ENCODE measurements around the gene ANKRD66.

The ANKRD66 gene

DNA sequence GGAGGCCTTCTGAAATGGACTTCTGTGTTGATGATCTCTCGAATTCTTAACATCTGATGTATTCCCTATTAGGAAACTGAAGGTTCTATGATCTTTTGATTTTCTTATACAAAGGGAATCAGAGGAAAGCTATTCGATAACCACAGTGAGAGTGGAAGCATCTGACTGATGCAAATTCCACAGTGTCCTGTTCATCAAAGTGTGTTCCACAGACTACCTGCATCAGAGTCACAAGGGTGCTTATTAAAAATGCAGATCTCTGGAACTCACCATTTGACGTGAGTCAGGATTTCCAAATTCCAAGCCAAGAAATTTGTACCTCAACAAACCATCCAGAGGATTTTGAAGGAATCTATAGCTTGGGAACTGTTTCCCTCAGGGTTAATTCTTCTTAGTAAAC is 42.1 kb downstream of the ANKRD66 start:
- TF ChIP-seq, protein P1, sequence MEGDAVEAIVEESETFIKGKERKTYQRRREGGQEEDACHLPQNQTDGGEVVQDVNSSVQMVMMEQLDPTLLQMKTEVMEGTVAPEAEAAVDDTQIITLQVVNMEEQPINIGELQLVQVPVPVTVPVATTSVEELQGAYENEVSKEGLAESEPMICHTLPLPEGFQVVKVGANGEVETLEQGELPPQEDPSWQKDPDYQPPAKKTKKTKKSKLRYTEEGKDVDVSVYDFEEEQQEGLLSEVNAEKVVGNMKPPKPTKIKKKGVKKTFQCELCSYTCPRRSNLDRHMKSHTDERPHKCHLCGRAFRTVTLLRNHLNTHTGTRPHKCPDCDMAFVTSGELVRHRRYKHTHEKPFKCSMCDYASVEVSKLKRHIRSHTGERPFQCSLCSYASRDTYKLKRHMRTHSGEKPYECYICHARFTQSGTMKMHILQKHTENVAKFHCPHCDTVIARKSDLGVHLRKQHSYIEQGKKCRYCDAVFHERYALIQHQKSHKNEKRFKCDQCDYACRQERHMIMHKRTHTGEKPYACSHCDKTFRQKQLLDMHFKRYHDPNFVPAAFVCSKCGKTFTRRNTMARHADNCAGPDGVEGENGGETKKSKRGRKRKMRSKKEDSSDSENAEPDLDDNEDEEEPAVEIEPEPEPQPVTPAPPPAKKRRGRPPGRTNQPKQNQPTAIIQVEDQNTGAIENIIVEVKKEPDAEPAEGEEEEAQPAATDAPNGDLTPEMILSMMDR (IDR thresholded peaks at IDR 0.05; ENCODE audit: control extremely low read depth, extremely low read depth, low read depth, missing control alignments): no peak
- ChIA-PET POLR2A (no interaction called here), CTCF (no interaction called here)
- no peak for DNase-seq (ENCODE audit: extremely low spot score)

DNA sequence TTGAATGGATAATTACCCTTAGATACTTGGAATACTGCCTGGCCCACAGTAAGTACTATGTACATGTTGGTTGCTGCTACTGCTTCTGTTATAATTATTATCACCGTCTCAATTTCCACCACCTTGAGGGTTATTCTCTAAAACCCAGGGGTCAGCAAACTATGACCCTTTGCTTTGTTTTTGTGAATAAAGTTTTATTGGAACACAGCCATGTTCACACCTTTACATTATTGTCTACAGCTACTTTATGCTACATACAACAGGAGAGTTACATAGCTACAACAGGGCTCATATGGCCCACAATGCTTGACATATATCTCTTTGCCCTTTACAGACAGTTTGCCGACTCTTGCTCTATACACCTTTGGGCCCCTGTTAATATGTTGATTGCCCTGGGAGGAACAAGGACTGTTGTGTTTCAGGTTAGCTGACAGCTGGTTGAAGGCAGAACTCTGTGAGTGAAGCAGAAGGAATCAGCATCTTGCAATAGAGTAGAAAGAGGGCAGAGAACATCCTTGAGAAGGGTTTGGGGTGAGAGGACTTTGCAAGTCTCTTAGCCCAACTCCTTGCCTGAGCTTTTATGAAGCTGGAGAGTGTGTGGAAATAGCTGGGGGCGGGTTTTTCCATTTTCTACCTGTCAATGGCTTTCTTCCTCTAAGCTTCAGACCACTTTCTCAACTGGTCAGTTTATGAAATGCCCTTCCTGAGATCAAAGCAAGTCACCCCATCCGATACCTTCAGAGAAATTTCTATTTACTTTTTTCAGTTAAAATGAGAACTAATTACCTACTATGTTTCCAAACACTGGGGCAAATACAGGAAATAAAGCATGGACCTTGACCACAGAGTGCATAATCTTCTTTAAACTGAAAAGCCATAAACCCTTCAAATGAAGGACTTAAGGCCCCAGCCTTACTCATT is 43.0 kb downstream of the ANKRD66 start:
- no peak for DNase-seq (ENCODE audit: extremely low spot score)
- TF ChIP-seq, protein P1 (IDR thresholded peaks at IDR 0.05; ENCODE audit: control extremely low read depth, extremely low read depth, low read depth, missing control alignments): no peak
- ChIA-PET CTCF (no interaction called here), POLR2A (no interaction called here)

DNA sequence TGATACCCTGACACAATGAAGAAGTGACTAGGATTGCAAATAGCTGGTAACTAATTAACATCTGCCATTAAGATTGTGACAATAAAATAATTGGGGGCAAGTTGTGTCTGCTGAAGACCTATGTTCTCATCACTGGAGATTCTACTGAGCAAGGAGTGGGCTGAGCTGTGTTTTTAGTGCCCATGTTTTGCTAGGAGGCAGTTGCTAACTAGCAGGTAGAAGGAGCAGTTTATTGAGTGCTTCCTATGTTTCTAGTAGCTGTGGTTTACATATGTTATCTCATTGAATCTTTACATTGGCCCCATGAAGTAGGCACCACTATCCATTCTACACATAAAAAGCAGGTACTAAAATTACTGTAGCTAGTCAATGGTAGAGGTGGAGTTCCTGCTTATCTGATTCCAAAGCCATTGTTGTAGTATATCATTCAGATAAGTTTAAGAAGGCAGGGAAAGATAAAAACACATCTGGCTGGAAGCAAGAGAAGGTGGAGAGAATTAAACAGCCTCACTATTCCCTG is 43.7 kb downstream of the ANKRD66 start:
- POLR2A ChIA-PET: no interaction called here
- DNase-seq (ENCODE audit: extremely low spot score): no peak
- CTCF ChIA-PET: no interaction called here
- TF ChIP-seq, protein P1 (IDR thresholded peaks at IDR 0.05; ENCODE audit: control extremely low read depth, extremely low read depth, low read depth, missing control alignments): no peak

DNA sequence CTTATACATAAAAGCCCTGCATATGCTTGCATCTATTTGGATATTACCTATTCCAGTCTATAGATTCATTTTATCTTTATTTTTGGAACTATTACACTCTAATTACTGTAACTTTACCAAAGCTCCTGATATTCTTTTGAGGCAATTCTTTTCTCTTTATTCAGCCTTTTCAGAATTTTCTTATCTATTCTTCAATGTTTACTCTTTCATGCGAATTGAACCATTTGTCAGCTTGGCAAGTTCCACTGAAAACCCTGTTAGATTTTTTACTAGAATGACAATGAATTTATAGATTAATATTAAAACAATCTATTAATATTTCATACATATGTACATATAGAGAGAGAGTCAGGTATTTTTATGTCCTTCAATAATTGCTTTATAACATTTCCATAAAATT is 45.9 kb downstream of the ANKRD66 start:
- ChIA-PET CTCF (interaction anchor here (0.6 kb wide), 1 partner anchor 45 kb away, joined by 3 read pairs; no protein-coding TSS in a partner anchor), POLR2A (no interaction called here)
- DNase-seq (ENCODE audit: extremely low spot score): no peak
- TF ChIP-seq, protein P1 (IDR thresholded peaks at IDR 0.05; ENCODE audit: control extremely low read depth, extremely low read depth, low read depth, missing control alignments): no peak

DNA sequence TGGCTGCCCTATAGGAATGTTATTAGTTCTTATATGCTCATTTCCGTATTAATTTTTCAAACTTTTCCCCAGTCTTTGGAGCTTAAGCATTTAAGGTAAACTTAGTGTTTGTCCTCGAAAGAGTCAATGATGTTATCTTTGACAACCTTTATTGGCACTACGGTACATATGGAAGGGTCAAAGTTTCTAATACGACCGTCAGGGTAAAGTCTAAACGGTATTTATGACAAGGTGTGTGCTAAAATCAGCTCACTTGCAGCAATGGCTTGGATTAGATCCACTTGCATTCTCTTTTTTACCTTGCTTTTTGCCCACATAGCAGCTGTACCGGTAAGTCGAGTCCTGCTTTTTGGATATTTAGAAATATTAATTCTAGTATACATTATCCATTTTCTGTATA is 46.4 kb downstream of the ANKRD66 start, which contains the start of gene MEP1A:
MEP1A (plus strand) TSS at position 252 of the 400 bp plus-strand sequence; CDS start at position 262, 10 bp downstream.
- CTCF ChIA-PET: interaction anchor here (0.6 kb wide), 1 partner anchor 45 kb away, joined by 3 read pairs; no protein-coding TSS in a partner anchor
- no peak for DNase-seq (ENCODE audit: extremely low spot score)
- POLR2A ChIA-PET: no interaction called here
- TF ChIP-seq, protein P1 (IDR thresholded peaks at IDR 0.05; ENCODE audit: control extremely low read depth, extremely low read depth, low read depth, missing control alignments): no peak

DNA sequence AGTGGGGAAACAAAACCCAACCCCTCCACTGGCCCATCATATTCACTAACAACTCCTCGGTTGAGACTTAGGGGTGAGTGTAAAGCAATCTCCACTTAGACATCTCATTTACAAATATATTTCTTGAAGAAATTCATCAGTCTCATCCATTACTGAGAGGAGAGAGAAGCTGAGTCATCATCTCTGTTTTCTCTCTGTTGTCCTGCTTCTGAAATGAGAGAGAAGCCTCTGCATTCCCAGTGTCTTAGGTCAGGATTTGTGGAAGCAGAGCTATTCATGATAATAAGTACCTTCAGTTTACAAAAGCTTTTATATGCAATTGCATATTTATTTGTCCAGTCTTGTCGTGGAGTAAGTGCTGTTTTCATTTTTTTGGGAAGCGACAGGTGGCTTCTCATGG is 47.3 kb downstream of the ANKRD66 start:
- POLR2A ChIA-PET: no interaction called here
- DNase-seq (ENCODE audit: extremely low spot score): no peak

More for the DNA sequence above, 47.3 kb downstream of the ANKRD66 start:
- CTCF ChIA-PET: no interaction called here
- TF ChIP-seq, protein P1 (IDR thresholded peaks at IDR 0.05; ENCODE audit: control extremely low read depth, extremely low read depth, low read depth, missing control alignments): no peak
